ENCODE measurements around the gene ARHGEF11.
"Not testable (repeated sequence)": the region's sequence is repeated elsewhere in the genome, so short reads cannot be mapped to it uniquely, and the experiment has no call there.

Gene ARHGEF11

GRCh38 chr1:156930483-156930882, 115.1 kb downstream of the ARHGEF11 start:
- no peak for DNase-seq (ENCODE audit: low read depth in 2 of 2)

DNA sequence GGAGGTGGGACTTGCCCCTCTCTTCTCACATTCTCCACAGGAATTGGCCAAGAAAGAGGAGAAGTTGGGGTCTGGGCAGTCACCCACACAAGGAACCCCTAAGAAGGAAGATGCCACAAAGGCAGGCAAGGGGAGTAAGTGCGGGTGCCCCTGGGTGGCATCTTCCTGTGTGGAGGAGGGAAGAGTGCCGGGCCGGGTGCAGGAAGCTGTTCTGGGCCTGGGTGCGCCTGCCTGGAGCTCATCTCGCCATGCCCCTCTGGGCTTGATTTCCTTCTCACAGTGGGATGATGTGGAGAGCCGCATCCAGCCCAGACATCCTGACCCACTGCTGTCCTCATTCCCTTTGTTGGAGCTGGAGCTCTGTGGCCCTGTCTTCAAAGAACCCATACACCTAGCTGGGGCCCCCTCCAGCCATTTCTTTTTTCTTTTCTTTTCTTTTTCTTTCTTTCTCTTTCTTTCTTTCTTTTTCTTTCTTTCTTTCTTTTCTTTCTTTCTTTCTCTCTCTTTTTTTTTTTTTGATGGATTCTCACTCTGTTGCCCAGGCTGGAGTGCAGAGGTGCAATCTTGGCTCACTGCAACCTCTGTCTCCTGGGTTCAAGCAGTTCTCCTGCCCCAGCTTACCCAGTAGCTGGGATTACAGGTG, 115.8 kb downstream of the ARHGEF11 start:
- no peak for DNase-seq (ENCODE audit: low read depth in 2 of 2)

DNA sequence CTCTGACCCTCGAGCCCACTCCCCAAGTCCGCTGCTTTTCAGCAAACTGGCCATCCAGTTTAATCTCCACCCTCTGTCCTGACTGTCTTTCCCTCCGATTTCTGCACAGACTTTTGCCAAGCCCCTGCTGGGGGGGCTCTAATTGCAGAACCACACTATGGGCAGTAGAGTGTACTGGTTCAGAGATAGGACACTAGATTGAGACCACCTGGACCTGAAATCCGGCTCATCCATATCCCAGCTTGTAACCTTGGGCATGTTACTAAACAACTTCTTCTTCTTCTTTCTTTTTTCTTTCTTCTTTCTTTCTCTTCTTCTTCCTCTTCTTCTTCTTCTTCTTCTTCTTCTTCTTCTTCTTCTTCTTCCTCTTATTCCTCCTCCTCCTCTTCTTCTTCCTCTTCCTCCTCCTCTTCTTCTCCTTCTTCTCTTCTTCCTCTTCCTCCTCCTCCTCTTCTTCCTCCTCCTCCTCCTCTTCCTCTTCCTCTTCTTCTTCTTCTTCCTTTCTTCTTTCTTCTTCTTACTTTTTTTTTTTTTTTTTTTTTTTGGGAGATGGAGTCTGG, 117.4 kb downstream of the ARHGEF11 start:
- no peak for DNase-seq (ENCODE audit: low read depth in 2 of 2)

GRCh38 chr1:156927215-156928042, 118.1 kb downstream of the ARHGEF11 start:
- DNase-seq (ENCODE audit: low read depth in 2 of 2): peak; percentile 29 to 32

- DNase-seq (ENCODE audit: low read depth in 2 of 2): not testable (repeated sequence)
These were observed 118.8 kb downstream of the ARHGEF11 start for GRCh38 chr1:156926695-156927094.

DNA sequence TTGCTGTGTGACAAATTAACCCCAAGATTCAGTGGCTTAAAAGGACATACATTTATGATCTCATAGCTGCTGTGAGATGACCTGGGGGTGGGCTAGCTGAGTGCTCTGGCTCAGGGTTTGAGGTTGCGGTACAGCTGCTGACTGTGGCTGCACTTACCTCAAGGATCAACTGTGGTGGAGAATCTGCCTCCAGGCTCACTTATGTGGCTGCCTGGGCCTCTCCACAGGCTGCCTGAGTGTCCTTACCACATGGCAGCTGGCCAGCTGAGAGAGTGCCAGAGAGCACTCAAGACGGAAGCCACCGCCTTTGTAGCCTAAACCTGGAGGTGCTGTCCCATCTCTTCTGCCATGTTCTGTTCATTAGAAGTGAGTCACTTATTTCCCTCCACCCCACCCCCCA, 119.4 kb downstream of the ARHGEF11 start:
- DNase-seq (ENCODE audit: low read depth in 2 of 2): no peak

DNA sequence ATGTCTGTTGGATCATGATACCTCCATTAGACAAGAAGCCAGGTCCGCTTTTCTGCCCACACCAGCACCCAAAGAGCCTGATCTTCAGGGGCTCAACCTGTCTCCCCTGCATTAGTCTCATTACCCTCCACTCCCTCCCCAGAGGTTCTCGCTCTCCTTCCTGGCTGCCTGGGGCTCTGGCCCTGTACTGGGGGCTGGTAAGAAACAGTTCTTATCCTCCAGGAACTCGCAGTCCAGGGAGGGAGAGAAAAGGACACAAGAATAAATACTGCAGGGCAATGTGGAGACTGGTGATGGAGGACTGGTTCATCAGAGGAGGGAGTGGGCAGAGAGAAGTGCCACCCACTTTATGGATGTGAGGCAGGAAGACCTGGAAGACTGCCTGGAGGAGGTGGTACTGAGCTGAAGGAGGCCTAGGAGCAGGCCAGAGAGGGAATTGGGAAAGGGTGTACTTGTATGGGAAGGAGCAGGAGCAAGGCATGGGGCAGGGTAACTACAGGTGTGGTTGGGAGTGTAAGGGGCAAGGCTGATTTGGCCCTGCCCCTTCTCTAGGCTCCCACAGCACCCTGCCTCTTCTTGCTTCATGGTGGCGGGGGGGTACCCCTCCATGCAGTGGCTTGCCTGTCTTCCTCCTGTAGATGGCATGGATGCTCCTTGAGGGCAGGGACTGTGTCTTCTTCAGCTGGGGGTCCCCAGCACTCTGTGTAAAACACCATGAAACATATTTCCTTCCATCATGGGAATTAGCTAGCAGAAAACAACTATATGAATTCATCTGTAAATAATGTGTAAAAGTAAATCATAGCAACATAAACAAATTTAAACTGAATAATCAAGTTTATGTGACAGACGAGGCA, 120.2 kb downstream of the ARHGEF11 start:
- no peak for DNase-seq (ENCODE audit: low read depth in 2 of 2)

DNA sequence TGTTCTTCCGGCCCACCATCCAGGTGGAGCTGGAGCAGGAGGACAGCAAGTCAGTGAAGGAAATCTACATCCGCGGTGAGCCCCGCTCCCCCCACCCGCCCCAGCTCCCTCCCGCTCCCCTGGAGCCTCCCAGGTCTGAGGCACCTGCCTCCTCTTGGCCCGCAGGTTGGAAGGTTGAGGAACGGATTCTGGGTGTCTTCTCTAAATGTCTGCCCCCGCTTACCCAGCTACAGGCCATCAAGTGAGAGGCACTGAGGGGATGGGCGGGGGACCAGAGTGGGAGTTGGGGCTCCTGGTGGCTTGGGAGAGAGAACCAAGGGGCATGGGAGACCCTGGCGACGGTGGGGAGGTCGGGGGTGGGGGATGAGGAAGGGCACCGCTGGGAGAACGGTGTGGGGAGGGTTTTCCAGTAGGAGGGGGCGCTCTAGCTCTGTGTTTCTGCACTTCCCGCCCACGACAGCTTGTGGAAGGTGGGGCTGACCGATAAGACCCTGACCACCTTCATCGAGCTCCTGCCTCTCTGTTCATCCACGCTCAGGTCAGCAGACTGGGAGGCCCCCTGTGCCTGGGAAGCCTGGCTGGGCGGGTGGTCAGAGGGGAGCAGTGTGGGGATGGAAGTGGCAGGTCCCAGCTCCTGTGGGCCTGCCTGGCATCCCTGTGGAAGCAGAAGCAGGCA, 120.9 kb downstream of the ARHGEF11 start:
- no peak for DNase-seq (ENCODE audit: low read depth in 2 of 2)

DNA sequence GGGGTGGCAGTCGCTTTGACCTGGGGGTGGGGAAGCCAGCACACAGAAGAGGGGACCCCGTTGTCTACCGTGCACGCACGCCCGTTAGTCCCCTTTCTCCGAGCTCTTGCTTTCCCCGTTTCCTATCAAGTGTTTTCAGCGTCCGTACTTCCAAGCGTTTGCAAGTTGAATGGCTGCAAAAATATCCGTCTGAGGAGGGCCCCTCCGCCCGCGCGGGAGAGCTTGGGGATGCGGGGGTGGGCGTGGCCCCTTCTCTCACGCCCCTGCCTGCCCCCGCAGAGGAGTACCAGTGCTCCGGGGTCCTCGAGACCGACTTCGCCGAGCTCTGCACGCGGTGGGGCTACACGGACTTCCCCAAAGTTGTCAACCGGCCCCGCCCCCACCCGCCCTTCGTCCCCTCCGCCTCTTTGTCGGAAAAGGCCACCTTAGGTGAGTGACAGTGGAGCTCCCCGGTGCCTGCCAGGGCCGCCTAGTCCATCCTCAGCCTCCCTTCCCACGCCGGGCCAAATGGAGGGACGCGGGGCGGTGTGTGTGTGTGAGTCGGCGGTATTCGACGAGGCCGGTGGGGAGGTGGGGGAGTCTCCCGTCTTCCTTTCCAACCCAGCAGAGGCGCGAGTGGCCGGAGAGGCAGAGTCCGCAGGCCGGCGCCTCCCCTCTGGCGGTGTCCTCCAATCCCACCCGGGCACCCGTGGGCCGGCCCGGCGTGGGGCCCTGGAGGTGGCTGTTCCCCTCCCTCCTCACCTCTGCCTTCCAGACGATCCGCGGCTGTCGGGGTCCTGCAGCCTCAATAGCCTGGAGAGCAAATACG, 121.7 kb downstream of the ARHGEF11 start:
- DNase-seq (ENCODE audit: low read depth in 2 of 2): no peak

- DNase-seq (ENCODE audit: low read depth in 2 of 2): no peak
These were observed 122.4 kb downstream of the ARHGEF11 start for GRCh38 chr1:156922986-156923669.

GRCh38 chr1:156921053-156921529, 124.5 kb downstream of the ARHGEF11 start:
- no peak for DNase-seq (ENCODE audit: low read depth in 2 of 2)

DNA sequence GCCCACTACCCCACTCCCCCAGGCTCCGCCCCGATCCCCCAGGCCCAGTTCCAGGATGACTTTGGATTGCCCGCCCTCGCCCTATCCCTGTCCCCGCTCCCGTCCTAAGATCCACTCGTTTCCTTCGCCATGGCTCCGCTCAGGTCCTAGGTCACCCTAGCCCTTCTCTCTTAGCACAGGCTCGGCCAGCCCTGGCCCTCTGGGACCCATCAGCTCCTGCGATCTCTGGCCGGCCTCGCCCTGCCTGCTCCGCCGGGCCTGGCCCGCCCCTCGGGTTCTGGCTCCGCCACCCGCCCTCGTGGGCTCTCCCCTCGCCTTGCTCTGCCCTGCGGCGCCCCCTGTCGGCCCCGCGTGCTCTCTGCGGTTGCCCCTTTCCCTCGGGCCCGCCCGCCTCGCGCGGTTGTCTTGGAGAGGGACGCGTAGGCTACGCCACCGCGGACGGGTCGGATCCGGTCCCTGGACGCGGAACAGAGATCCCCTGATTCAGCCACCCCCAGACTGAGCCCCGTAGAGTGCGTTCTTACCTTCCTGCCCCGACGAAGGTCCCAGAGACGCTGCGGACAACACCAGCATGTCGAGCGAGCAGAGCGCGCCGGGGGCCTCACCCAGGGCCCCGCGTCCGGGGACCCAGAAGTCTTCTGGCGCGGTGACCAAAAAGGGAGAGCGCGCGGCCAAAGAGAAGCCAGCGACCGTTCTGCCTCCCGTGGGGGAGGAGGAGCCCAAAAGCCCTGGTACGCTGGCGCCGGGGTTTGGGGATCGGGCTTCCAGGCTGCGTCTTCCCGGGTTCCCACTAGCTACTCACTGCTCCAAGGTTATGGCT, 125.1 kb downstream of the ARHGEF11 start, which contains the start of gene LRRC71:
Gene LRRC71, plus strand, starts transcription at position 400 of the 820 bp plus-strand sequence. Its CDS starts 172 bp downstream, at position 572.
- peak in 1 of 2 donors; percentile 21 for DNase-seq (ENCODE audit: low read depth in 2 of 2)

DNA sequence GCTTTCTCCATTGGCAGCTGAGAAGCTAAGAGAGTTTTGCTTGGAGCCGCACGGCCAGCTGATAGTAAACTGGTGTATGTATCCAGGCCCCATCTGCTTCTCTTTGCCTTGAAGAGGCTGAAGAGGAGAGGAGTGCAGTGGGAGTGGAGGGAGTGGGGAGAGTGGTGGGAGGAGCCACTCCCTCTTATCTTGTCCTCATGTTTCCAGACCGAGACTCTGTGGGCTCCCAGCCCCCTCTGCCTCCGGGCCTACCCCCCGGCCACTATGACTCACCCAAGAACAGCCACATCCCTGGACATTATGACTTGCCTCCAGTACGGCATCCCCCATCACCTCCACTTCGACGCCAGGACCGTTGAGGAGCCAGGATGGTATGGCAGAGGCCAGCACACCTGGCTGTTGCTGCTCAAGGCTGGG, 131.1 kb downstream of the ARHGEF11 start:
- DNase-seq (ENCODE audit: low read depth in 2 of 2): no peak

DNA sequence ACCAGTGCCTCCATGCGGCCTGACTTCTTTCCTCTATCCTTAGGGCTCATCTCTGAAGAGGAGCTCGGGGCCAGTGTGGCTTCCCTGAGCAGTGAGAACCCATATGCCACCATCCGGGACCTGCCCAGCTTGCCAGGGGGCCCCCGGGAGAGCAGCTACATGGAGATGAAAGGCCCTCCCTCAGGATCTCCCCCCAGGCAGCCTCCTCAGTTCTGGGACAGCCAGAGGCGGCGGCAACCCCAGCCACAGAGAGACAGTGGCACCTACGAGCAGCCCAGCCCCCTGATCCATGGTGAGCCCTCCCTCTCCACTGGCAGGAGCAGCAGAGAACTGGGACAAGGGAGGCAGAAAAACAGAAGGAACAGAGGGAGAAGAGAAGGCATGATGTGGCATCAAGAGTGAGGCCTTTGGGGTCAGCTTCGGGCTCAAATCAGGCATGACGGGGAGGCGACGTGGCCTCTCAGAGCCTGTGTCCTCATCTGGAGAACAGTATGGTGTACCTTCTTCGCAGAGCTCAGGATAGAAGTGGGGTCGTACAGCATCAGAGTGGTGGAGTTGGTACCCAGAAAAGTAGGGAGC, 131.6 kb downstream of the ARHGEF11 start:
- DNase-seq (ENCODE audit: low read depth in 2 of 2): no peak

DNA sequence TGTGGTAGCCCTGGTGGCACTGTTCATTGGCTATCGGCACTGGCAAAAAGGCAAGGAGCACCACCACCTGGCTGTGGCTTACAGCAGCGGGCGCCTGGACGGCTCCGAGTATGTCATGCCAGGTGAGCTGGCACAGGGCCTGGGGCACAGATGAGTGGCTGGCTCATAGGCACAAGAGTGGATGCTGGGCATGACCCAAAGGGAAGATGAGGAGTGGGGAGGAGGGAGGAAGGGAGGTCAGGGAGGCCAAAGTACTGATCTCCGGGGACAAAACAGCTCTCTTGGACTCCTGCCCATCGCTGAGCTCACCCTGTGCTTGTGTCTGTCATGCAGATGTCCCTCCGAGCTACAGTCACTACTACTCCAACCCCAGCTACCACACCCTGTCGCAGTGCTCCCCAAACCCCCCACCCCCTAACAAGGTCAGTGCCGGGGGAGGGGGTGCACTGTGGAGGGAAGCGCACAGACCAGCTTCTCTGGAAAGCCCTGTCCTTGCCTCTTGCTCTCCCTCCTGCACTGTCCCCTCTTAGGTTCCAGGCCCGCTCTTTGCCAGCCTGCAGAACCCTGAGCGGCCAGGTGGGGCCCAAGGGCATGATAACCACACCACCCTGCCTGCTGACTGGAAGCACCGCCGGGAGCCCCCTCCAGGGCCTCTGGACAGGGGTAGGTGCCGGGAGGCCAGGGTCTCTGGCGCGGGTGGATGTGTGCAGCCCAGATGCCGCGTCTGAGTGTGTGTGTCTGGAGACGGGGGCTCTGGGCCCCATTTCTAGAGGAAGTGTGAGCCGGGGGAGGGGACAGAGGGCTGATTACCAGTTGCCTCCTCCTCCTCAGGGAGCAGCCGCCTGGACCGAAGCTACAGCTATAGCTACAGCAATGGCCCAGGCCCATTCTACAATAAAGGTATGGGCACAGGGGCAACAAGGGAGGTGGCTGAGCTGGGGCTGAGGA, 132.4 kb downstream of the ARHGEF11 start:
- DNase-seq (ENCODE audit: low read depth in 2 of 2): no peak

DNA sequence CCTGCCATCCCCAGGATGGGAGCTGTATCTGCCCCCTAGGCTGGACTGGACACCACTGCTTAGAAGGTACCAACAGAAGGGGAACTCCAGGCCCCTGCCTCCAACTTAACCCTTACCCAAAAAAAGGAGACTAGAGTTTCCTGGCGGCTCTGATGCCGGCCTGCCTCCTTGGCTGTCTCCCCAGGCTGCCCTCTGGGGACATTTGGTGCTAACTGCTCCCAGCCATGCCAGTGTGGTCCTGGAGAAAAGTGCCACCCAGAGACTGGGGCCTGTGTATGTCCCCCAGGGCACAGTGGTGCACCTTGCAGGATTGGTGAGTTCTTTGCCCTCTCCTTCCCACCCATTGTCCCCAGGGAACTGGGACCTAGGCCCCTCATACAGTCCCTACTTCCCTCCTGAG, 133.2 kb downstream of the ARHGEF11 start:
- DNase-seq (ENCODE audit: low read depth in 2 of 2): no peak

- DNase-seq (ENCODE audit: low read depth in 2 of 2): no peak
These were observed 133.8 kb downstream of the ARHGEF11 start for GRCh38 chr1:156911577-156912298.
